GM11168 (cell line): ENCODE measurements around the gene TMOD3.

Experiments
- in situ Hi-C: fragments of 300-500 bp; cut with MboI; formaldehyde crosslinking; loops from one replicate; pipeline ENCODE4 v1.12.0; 2022; ENCODE audit warnings: low sequenced_read_pairs; ENCODE audit not compliant: unreplicated experiment

Gene TMOD3

GRCh38 chr15:51825698-51826097 lies 3.8 kb upstream of the TMOD3 start:
- in situ Hi-C loops: no loop called here

DNA sequence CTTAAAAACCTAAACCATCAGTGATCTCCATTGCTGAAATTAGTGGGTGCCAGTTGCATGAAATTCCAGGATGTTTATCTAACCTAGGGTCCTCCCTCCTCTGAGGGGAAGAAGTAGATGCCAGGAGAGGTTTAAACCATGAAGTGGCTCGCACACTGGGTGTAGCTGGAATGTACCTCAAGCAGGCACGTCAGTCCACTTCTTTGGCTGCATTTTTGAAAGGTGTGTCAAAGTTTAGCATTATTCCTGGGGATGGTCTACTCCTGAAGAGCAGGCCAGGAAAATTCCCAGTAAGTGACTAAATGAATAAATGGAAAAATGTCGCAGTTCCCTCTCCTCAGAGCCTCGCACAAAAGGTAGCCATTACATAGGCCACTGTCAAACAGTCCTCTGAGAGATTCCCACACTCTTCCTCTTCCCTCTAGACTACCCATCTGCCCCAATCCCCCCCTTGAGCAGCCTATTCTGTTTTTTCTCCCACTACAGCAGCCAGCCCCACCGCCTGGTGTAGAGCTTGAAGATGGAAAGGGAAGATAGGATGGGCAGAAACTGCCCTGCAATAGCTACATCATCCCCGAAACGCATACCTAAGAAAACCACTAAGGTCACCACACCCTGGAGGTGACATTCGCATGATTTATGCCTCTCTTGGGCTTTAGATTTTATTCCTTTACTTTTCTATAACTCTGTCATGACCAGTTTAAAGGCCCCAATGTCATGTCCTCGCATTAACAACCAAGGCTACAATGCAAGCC lies 655 bp upstream of the TMOD3 start:
- in situ Hi-C loops: no loop called here

DNA sequence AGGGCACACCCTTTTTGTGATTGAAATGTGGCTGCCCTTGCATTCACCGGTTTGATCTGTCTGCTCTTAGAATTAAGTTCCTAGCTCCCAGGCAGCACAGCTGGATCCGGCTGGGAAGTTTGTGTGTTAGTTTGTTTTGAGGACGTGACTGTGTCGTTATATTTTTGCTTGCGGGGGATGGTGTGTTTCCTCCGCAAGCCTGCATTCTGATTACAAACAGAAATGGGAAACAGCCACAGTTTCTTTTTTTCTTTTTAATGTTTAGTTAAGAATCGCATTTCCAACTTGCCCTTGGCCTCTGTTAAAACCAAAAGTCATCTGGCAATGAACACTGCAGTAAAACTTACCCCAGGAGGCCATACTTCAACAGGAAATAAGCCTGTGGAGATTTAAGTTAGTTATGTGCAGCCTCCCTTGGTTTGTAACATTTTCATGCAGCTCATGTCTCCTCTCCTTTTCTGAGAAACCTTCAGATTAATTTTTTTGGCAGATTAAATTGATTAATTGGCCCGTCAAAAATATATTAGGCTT lies 888 bp downstream of the TMOD3 start:
- in situ Hi-C loops: no loop called here

DNA sequence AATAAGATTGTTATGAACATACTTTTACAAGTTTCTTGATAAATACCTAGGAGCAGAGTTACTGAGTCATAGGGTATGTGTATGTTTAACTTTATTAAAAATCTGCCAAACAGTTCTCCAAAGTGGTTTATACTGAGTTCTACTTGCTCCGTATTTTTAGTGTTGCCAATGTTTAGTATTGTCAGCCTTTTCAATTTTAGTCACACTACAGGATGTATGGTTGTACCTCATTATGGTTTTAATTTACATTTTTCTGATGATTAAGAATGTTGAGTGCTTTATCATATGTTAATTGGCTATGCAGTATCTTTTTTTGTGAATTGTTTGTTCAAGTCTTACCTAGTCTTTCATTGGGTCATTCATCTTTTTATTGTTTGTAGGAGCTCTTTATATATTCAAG lies 4.3 kb downstream of the TMOD3 start:
- in situ Hi-C loops: no loop called here

DNA sequence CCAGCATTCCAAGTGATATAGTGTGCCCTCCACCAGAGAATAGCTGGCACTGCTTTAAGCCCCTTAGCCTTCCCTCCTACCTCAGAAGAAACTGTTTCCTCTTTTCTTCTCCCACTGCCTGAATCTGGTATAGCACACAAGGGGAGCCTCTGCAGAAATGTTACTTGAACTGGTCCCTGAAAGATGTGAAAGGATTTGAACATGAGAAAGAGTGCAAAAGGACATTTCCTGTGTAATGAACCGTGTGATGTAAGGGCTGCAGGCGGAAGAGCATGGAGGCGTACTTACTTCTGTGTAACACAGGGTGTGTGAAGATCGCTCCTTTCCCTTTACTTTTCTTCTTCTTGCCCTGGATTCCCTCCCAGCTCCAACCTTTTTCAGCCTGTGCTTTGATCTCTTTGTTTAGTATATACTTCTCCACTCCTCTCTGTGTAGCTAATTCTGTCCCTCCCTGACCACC lies 8.4 kb downstream of the TMOD3 start:
- in situ Hi-C loops: no loop called here

DNA sequence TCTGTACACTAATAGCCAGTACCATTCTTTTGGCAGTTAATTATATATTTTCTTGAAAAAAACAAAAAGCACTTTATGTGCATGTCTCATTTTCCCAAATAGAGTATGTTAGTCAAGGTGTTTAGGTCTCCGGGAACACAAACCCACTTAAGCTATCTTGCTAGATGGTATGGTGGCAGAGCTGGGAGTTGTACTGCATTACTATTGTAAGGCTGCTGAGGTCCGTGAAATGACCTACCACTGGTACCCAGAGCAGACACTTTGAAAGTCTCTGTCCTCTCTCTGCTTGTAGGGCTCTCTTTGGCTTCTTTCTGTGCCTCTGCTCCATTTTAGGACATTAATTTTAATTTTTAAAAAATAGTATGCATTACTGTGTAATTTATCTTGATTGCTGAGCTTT lies 8.8 kb downstream of the TMOD3 start:
- in situ Hi-C loops: no loop called here

GRCh38 chr15:51840692-51841091 lies 11.2 kb downstream of the TMOD3 start:
- in situ Hi-C loops: no loop called here

GRCh38 chr15:51841406-51842040 lies 12.1 kb downstream of the TMOD3 start:
- in situ Hi-C loops: no loop called here

GRCh38 chr15:51842265-51842664 lies 12.8 kb downstream of the TMOD3 start:
- in situ Hi-C loops: no loop called here

DNA sequence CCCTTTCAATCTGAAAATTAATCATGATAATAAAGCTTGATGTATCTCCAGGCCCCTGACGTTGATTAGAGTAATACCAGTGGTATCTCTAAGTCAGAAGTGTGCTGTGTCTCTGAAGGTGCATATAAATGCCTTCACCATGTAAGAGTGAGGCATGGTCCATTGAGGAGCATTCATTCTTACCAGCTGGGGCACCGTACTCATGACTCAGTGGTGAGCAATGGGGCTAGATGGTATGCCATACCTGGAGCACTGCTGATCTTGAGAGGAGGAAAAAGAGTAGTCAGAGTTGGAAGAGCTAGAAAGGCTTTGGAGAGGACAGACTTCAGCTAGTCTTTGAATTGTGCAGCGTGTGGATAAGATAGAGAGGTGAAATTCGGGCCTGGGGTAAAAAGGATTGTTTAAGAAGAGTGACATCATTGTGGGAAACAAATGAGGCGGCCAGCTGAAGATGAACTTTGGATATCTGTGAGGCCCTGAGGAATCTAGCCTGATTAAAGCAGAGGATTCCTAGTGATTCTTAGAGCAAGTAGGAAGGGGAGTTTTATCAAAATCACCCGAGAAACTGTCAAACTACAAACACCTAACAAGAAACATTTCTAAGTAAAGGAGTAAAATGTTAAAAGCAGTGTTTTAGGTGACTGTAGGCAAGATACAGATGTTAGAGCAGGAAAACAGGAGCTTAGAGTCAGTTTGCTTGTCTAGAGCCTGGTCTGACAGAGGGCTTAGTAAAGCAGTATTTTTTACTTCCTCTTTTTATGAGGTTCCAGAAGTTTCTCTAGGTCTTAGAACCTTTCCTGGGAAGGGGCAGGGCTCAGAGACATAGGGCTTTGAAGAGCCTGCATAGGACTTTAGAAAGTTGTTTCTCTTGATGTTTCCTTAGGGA lies 13.6 kb downstream of the TMOD3 start:
- in situ Hi-C loops: no loop called here

DNA sequence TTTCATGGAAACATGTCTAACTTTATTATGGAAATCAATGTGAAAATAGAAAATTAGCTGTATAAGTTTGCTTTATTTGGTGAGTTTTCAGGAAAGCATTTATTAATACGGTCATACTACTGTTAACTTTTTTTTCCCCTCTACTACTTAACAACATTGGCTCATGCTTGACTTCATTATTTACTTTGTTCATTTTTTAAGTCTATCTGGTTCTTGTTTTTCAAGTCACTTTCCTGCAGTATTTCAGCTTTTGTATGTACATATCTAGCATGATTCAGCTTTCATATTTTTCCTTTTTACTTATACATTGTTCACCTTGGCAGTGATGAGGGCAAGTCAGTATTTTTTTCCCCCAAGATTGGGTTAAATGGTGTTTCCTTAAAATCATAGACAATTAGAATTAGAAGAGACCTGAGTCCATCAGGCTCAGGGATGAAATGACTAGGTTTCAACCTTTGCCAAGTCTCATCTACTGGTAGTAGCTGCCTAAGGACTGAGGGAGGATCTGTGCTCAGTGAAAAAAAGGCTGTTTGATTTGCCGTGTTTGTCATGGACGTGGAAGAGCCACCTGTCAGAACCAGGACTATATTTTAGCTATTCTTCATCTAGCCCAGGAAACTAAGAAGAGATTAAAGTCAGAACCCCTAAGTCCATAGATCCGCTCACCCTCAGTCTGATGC lies 15.4 kb downstream of the TMOD3 start:
- in situ Hi-C loops: no loop called here

GRCh38 chr15:51846066-51846462 lies 16.6 kb downstream of the TMOD3 start:
- in situ Hi-C loops: no loop called here

DNA sequence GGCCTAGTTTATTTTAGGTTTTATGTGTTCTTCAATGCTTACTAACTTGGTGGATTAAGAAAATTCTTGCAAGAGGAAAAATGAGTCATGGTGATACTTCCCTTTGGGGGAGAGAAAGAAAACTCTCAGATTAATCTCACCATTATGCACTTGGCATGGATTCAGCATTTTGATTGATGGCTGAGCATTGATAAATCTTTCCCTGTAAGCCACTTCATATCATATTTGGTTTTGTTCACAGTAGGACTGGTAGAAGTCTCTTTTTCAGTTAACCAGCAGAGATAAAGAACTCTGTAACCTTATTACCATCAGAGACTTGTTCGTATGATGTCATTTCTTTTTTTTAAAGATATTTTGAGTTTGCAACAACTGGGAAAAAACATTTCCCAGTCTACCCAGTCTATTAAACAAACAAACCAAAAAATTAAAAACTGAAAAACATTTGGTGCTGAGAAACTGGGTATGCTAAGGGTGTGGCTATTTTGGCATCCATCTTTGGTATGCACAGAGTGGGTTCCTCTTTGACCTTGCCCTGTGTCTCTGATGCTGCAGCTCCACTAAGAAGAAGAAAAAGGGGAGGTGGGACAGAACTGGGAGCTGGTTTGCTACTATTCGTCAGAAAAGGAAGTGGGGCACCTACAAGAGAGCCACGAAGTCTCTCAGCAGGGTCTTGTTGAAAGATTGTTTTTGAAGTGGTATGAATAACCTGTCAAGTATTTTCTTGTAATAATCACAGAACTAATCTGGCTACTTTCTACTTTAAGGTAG lies 17.2 kb downstream of the TMOD3 start:
- in situ Hi-C loops: no loop called here

DNA sequence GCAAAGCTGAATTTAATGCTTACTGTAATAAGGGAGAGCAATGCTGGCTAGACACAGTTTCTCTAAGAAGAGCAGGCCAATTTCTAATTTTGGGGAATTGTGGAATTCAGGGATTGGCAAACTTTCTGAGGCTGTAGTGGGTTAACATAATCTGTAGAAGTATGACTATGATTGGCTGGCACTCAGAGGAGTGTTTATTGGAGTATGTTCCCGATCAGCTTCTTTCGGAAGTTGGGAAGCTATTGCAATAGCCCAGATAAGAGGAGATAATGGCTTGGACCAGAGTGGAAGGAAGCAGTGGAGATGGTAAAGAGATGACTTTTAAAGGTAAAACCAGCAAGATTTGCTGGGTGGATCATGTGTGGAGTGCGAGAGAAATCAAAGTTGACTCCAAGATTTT lies 19.4 kb downstream of the TMOD3 start:
- in situ Hi-C loops: no loop called here

- in situ Hi-C loops: no loop called here
Observed at GRCh38 chr15:51849860-51850259, 20.4 kb downstream of the TMOD3 start.

DNA sequence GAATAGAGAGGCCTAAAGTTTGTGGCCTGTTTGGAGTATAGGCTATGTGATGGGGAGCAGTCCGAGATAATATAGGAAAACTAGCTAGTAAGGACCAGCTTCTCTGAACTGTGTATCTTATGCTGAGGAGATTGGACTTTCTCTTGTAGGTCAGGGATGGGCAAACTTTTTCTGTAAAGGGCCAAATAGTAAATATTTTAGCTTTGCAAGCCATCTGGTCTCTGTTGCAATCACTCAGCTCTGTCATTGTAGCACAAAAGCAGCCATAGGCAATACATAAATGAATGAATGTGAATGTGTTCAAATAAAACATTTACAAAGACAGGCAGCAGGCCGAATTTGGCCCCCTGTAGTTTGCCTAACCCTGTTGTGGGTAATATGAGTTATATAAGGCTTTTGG lies 24.5 kb downstream of the TMOD3 start:
- in situ Hi-C loops: no loop called here

GRCh38 chr15:51855612-51856011 lies 26.2 kb downstream of the TMOD3 start:
- in situ Hi-C loops: no loop called here

- in situ Hi-C loops: no loop called here
Observed at GRCh38 chr15:51856714-51857380, 27.4 kb downstream of the TMOD3 start.
